Thoracic aorta (tissue), 2 donors: ENCODE results near the gene GNAO1. TPM values are rescaled to one million over a fixed set of nuclear protein-coding genes. Genes with fewer than 3 reads are reported as not detected.

Experiments
- ATAC-seq: fragments of 150-250 bp; one replicate; pipeline ENCODE4 v1.8.0; 2017; ENCODE audit warnings: low read depth; ENCODE audit not compliant: insufficient number of reproducible peaks, low FRiP score
- DNase-seq: peaks from one replicate; pipeline ENCODE4 v3.0.0-alpha.2; 2020; ENCODE audit warnings: low spot score
- H3K27ac ChIP-seq, 2 donors: fragments of 200-600 bp; sonication (generic); 1 replicate in 1 of 2; 2 replicates in 1 of 2; pipeline ENCODE4 v1.5.1; 2016; ENCODE audit warnings: mild to moderate bottlenecking in 2 of 2, moderate library complexity in 2 of 2
- H3K27me3 ChIP-seq: fragments of 200-600 bp; sonication (generic); replicated peaks from 2 replicates; pipeline ENCODE4 v1.6.0; 2016; ENCODE audit warnings: mild to moderate bottlenecking; ENCODE audit not compliant: insufficient read depth
- H3K36me3 ChIP-seq: fragments of 200-600 bp; sonication (generic); one replicate; pipeline ENCODE4 v1.5.1; 2016
- H3K4me1 ChIP-seq, 2 donors: fragments of 200-600 bp; sonication (generic); 1 replicate in 1 of 2; 2 replicates in 1 of 2; pipeline versions ENCODE4 v1.5.1 to v1.6.0; 2016; ENCODE audit warnings: low read depth in 2 of 2, mild to moderate bottlenecking in 1 of 2; ENCODE audit not compliant: control insufficient read depth in 1 of 2
- H3K4me3 ChIP-seq: fragments of 200-600 bp; sonication (generic); 2 replicates; pipeline ENCODE4 v1.5.1; 2016; ENCODE audit warnings: mild to moderate bottlenecking
- H3K9me3 ChIP-seq: fragments of 200-600 bp; sonication (generic); 2 replicates; pipeline ENCODE4 v1.5.1; 2016
- total RNA-seq, 2 donors: library from RNA; depleted of rRNA; stranded (reverse); fragments of >200 nt; gene quantifications; one replicate each; pipeline versions ENCODE4 v1.1.0 to v1.2.3, GENCODE V29; 2016
- TF ChIP-seq, protein P1 (sequence below): fragments of 200-600 bp; sonication (generic); IDR thresholded peaks from one replicate; pipeline ENCODE4 v1.5.1; 2019; ENCODE audit warnings: antibody characterized with exemption

The GNAO1 gene
- total RNA-seq, 2 donors from 2014 or later = 2.0 to 4.5 TPM

DNA sequence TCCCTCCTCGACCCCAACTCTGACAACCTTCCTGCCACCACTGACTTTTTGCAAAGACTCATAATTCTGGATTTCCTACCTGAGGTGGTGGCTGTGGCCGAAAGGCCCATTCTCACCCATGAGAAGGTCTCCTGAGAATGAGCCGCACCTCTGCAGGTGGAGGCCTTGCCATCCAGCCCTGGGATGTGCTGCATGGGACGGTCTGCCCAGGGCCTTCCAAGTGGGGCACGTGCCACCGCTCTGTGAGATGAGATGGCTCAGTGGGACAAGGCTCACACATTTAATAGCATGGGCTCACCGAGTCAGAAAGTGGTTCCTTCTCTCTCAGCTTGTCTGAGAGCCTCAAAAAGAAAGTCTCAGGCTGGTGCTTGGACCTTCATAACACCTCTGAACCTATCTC is 121.3 kb downstream of the GNAO1 start:
- no peaks in the 10 kb centered on the region for H3K9me3 ChIP-seq
- H3K27me3 ChIP-seq = no peaks in the 10 kb centered on the region
- H3K4me1 ChIP-seq = no peaks in the 10 kb centered on the region
- DNase-seq (no peak), ATAC-seq (no peak)
- H3K36me3 ChIP-seq = no peaks in the 10 kb centered on the region
- TF ChIP-seq, protein P1, sequence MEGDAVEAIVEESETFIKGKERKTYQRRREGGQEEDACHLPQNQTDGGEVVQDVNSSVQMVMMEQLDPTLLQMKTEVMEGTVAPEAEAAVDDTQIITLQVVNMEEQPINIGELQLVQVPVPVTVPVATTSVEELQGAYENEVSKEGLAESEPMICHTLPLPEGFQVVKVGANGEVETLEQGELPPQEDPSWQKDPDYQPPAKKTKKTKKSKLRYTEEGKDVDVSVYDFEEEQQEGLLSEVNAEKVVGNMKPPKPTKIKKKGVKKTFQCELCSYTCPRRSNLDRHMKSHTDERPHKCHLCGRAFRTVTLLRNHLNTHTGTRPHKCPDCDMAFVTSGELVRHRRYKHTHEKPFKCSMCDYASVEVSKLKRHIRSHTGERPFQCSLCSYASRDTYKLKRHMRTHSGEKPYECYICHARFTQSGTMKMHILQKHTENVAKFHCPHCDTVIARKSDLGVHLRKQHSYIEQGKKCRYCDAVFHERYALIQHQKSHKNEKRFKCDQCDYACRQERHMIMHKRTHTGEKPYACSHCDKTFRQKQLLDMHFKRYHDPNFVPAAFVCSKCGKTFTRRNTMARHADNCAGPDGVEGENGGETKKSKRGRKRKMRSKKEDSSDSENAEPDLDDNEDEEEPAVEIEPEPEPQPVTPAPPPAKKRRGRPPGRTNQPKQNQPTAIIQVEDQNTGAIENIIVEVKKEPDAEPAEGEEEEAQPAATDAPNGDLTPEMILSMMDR = no peak
- no peak overlapping the region for H3K4me3 ChIP-seq
- H3K27ac ChIP-seq = no peak overlapping the region

DNA sequence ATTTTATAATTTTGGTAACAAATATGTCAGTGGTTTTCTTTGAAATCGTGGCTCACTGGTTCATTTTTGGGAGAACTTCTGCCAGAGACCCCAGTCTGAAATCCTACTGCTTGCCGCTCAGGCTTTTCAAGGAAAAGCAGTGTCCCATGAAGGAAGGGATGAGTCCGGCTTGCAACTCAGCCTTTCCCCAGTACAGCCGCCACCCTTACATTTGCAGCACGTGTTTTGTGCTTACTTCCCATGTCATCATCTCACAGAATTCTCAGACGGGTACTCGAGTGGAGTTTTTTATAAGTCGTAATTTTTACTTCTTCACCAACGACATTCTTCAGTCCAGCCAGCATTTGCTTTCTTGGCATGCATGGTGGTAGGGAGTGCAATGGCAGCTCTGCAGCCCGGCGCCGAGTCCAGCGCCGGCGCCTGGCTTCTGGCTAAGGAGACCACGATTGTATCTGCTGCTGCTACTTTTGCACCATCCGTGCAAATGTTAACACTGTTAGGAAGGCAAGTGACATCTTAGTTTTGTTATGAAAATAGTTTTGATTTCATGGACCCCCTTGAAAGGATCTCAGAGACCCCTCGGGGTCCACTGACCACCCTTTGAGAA is 123.1 kb downstream of the GNAO1 start:
- no peaks in the 10 kb centered on the region for H3K36me3 ChIP-seq
- H3K9me3 ChIP-seq = no peaks in the 10 kb centered on the region
- H3K27ac ChIP-seq = no peak overlapping the region
- ATAC-seq = no peak
- no peak for DNase-seq
- no peak overlapping the region for H3K4me3 ChIP-seq
- no peaks in the 10 kb centered on the region for H3K27me3 ChIP-seq
- H3K4me1 ChIP-seq = peaks cover 0 to 4% of the 10 kb centered on the region in 2 donors
- TF ChIP-seq, protein P1 = no peak

DNA sequence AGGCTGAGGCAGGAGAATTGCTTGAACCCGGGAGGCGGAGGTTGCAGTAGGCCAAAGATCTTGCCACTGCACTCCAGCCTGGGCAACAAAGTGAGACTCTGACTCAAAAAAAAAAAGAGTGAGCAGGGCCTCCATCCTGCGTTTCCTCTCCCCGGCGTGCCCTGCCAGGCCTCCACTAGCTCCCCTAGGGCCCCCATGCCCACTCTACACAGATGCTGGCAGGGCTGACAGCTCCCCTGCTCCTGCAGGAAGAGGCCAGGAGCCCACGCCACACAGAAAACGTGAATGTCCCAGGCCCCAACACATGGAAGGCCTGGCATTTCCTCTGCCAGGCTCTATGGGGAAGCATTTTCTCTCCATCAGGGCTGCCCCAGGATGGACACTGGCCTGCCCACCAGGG is 124.7 kb downstream of the GNAO1 start:
- DNase-seq (no peak), ATAC-seq (no peak)
- Histone ChIP-seq H3K9me3 (no peaks in the 10 kb centered on the region), H3K27me3 (no peaks in the 10 kb centered on the region), H3K4me1 (peaks cover 0 to 4% of the 10 kb centered on the region in 2 donors), H3K36me3 (no peaks in the 10 kb centered on the region), H3K4me3 (no peak overlapping the region), H3K27ac (no peak overlapping the region)
- TF ChIP-seq, protein P1 = no peak

DNA sequence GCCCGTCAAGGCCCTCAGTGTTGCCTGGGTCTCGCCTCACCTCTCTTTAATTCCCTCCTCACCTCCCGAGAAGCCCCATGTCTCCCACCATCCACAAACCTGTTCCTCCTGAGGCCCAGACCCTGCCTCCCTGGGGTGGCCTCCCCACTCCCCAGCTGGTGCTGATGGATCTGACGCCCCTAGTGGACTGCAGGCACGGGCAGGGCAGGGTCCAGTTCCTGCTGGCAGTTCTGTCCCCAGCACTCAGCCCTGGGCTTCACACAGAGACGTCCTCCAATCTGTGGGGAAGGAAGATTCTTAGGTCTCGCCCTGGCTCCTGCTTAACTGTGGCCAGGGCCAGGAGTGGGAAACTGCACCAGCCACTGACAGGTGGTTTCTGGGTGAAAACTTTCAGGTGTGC is 125.3 kb downstream of the GNAO1 start:
- Histone ChIP-seq H3K27me3 (no peaks in the 10 kb centered on the region), H3K4me1 (peaks cover 0 to 4% of the 10 kb centered on the region in 2 donors), H3K27ac (no peak overlapping the region), H3K9me3 (no peaks in the 10 kb centered on the region), H3K36me3 (no peaks in the 10 kb centered on the region), H3K4me3 (no peak overlapping the region)
- ATAC-seq (no peak), DNase-seq (no peak)
- TF ChIP-seq, protein P1 = no peak

DNA sequence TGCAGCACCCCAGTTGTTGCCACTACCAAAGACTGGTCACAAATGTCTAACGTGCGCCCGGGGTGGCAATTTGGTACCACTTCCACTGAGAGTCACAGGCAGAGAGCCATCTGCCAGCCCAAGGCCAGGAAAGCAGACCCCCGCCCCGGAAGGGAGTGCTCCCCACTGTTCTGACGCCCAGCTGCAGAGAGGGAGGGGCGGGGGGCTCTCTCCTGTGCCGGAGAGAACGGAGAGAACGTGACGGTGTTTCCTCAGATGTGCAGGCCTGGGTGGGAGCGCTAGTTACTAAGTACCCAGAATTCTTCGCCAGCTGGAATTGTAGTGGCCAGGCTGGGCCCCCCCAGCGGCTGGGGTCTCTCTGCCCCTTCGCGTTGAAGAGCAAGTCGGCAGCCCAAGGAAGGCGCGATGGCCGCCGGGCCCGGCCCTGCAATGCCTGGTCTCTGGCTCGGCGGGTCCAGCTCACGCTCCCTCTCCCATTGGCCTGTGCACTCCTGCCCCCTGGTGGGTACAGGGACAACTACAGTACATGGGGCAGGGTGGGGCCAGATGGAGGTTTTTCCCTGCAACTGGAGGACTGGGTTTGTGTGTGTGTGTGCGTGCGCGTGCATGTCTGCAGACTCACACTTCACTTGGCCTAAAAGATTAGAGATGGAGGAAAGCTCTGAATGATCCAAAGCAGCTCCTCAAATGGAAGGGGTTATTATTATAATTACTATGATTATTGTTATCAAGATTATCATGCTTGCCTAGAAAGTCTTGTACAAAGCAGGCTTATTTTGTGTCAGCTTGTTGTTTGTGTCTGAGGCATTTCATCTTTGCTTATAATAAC is 126.9 kb downstream of the GNAO1 start:
- TF ChIP-seq, protein P1 = peak; percentile 98
- Histone ChIP-seq H3K27me3 (no peaks in the 10 kb centered on the region), H3K36me3 (no peaks in the 10 kb centered on the region), H3K9me3 (no peaks in the 10 kb centered on the region), H3K27ac (no peak overlapping the region), H3K4me3 (peak overlapping the region; percentile 64), H3K4me1 (peaks cover 0 to 4% of the 10 kb centered on the region in 2 donors)
- ATAC-seq (peak; percentile 72), DNase-seq (peak; percentile 60)
